ENCODE results near the gene CR1L.
"Not testable (repeated sequence)": the region's sequence is repeated elsewhere in the genome, so short reads cannot be mapped to it uniquely, and the experiment has no call there.

DNA sequence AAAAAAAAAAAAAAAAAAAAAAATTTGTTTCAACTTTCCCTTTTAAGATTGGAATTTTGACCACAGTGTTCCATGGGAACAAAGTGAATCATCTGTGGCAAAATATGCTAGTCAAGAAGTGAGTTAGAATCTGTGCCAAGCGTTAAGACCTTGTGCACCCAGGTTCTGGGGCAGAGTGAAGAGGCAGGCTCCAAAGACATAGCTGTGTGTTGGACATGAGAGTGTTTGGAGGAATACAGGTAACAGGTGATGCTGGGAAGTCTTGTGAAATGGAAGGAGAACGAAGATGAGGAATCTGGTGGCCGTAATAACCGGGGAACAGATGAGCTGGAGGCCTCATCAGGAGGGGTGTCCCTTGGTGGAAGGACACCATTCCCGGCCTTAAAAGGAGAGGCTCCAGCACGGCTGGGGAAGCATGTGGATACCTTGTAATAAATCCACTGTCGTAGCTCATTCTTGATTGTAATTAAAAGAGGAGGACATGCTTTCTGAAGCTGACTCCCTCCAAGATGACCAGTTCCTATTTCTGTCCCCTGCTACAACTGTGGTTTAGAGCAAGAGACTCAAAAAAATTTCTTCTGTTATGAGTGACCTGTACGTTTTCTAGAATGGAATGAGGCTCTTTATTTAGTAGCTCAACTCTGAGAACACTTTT is 92.7 kb downstream of the CR1L start:
- TF ChIP-seq, protein P1, sequence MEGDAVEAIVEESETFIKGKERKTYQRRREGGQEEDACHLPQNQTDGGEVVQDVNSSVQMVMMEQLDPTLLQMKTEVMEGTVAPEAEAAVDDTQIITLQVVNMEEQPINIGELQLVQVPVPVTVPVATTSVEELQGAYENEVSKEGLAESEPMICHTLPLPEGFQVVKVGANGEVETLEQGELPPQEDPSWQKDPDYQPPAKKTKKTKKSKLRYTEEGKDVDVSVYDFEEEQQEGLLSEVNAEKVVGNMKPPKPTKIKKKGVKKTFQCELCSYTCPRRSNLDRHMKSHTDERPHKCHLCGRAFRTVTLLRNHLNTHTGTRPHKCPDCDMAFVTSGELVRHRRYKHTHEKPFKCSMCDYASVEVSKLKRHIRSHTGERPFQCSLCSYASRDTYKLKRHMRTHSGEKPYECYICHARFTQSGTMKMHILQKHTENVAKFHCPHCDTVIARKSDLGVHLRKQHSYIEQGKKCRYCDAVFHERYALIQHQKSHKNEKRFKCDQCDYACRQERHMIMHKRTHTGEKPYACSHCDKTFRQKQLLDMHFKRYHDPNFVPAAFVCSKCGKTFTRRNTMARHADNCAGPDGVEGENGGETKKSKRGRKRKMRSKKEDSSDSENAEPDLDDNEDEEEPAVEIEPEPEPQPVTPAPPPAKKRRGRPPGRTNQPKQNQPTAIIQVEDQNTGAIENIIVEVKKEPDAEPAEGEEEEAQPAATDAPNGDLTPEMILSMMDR (conservative IDR thresholded peaks at IDR 0.05; ENCODE audit: low read depth, low read length), result not testable (repeated sequence)
- TF ChIP-seq EZH2phosphoT487 (IDR thresholded peaks at IDR 0.05; ENCODE audit: borderline replicate concordance, low read length), result not testable (repeated sequence)

Measured in PC-3 (cell line).